Cardiac fibroblast (primary cell): ENCODE data around the gene SH3RF1.

ENCODE experiments used
- DNase-seq, 2 donors: peaks; one replicate each; pipeline versions ENCODE4 v3.0.0 to v3.0.0-alpha.2; 2010; ENCODE audit warnings: low read depth in 2 of 2
- H3K4me3 ChIP-seq, 2 donors: replicated peaks in 1 of 2; 1 replicate in 1 of 2; 2 replicates in 1 of 2; pipeline ENCODE4 v1.5.1; 2011; ENCODE audit warnings: low read depth in 2 of 2, low read length in 2 of 2, mild to moderate bottlenecking in 2 of 2, moderate library complexity in 1 of 2
- TF ChIP-seq, protein P1 (sequence below): IDR thresholded peaks from one replicate; pipeline ENCODE4 v1.5.1; 2011; ENCODE audit warnings: low read depth, mild to moderate bottlenecking, low read length, inconsistent platforms

SH3RF1 gene

DNA sequence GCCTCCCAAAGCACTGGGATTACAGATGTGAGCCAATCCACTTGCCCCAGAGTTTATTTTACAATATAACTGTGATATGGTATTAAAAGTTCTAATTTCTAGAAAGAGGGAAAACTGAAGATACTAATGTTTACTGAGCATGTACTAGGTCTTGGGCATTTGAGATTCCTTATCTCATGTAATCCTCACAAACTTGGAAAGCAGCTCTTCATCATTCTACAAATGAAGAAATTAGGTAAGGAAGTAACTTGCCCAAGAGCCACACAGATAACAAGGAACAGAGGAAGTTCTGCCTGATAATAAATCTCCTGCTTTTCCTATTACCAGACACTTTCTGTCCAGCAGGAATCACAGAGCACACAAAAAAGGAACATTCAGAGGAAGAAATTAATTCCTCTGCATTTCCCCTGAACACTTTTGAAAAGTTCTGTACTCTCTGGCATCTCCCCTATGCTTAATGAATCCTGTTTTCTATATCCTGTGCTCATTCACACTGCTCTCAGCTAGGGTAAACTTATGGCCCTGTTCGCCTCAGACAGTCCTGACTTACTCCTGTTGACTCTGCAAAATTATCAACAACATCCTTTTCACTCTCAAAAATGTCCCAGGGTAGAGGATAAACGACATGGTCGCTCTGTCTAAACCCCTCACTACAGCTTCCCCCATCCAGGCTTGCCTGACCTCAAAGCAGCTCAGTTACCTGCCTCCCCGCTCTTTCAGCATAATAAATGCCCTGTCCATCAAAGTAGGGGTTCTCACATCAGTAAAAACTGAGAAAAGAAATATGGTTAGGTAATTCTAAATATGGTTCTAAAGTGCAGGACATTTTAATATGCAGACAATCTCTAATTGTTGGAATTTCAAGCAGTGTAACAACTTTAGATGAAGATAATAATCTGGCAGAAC lies 13.6 kb downstream of the SH3RF1 start:
- TF ChIP-seq, protein P1, sequence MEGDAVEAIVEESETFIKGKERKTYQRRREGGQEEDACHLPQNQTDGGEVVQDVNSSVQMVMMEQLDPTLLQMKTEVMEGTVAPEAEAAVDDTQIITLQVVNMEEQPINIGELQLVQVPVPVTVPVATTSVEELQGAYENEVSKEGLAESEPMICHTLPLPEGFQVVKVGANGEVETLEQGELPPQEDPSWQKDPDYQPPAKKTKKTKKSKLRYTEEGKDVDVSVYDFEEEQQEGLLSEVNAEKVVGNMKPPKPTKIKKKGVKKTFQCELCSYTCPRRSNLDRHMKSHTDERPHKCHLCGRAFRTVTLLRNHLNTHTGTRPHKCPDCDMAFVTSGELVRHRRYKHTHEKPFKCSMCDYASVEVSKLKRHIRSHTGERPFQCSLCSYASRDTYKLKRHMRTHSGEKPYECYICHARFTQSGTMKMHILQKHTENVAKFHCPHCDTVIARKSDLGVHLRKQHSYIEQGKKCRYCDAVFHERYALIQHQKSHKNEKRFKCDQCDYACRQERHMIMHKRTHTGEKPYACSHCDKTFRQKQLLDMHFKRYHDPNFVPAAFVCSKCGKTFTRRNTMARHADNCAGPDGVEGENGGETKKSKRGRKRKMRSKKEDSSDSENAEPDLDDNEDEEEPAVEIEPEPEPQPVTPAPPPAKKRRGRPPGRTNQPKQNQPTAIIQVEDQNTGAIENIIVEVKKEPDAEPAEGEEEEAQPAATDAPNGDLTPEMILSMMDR, result no peak
- no peak overlapping the region for H3K4me3 ChIP-seq
- no peak for DNase-seq

DNA sequence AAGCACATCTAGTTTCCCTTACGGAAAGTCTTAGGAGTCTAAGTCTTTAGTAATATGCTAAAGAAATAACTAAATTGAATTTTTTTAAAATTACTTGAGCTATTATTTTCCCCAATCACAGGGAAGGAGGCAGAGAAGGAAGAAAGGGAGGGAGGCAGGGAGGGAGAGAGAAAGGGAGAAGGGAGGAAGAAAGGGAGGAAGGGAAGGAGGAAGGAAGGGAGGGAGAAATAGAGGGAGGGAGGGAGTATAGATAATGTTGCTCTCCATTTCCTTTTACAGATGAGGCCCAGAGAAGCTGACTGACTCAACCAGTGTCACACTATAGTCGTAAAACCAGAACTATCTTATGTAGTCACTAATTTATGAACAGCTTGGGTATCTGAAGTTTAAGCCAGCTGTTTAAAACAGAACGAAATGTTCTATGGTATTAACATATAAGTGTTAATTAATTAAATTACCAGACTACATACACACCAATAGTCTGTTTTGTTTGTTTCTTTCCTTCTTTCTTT lies 14.6 kb downstream of the SH3RF1 start:
- TF ChIP-seq, protein P1, result no peak
- DNase-seq, result peak in 1 of 2 donors; percentile 57
- H3K4me3 ChIP-seq, result no peak overlapping the region

DNA sequence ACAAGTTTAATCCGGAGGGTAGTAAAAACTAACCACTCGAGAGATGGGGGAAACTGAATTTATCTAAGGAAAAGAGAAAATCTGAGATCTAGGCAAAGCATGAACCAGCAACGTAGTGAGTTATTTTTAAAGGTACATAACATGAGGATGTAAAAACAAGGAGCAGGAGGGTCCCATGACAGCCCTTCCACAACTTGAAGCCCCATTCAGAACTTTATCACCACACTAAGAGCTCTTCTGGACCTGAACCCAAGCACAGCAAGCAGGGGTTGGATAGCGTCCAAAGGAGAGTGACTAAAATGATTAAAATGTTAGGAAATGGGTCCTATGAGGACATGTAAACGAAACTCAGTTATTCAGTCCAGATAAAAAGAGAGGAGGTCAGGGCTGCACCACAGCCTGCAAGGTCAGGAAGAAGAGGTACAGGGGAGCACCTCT lies 16.2 kb downstream of the SH3RF1 start:
- TF ChIP-seq, protein P1, result no peak
- DNase-seq, result peak; percentile 89 to 92
- H3K4me3 ChIP-seq, result no peak overlapping the region

DNA sequence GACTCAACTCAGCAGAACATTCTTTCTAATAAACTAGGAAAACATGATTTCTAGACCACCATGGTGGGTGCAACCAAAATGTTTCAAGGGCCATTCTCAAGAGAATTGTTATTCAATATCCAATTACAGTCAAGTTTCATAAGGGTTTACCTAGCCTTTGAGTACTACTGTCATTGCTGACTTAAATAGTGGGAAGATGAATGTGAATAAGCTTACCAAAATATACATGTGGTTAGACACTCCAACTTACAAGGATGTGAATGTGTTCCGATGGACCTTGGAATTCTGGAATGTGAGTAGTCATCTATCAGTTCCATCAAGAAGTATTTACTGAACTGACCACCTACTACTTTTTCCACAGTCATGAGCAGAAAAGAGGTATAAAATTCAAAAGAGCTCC lies 16.9 kb downstream of the SH3RF1 start:
- DNase-seq, result peak; percentile 56 to 81
- no peak overlapping the region for H3K4me3 ChIP-seq
- TF ChIP-seq, protein P1, result no peak

DNA sequence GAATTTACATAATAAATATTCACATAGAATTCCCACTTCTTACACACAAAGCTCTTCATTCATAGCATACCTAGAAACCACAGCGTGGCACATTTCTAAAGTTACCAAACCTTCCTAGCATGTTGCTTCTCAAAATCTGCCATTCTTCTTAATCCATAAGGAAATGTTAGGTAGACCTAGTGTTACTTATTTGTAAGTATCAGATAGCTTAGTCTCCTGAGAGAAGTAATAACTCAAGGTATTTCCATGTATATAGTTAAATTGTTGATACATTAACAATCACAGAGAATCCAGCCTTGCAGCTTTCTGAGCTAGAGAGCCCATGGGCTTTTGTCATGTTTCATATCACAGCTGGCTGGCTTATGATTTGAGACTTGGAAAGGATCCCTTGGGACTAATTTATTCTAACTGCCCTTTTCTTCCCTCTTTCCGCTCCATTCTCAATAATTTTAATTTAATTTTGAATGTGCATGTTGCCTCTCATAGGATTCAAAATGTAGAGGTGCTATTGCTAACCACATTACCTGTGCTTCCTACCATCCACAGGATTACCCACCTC lies 17.6 kb downstream of the SH3RF1 start:
- no peak overlapping the region for H3K4me3 ChIP-seq
- TF ChIP-seq, protein P1, result no peak
- DNase-seq, result no peak

DNA sequence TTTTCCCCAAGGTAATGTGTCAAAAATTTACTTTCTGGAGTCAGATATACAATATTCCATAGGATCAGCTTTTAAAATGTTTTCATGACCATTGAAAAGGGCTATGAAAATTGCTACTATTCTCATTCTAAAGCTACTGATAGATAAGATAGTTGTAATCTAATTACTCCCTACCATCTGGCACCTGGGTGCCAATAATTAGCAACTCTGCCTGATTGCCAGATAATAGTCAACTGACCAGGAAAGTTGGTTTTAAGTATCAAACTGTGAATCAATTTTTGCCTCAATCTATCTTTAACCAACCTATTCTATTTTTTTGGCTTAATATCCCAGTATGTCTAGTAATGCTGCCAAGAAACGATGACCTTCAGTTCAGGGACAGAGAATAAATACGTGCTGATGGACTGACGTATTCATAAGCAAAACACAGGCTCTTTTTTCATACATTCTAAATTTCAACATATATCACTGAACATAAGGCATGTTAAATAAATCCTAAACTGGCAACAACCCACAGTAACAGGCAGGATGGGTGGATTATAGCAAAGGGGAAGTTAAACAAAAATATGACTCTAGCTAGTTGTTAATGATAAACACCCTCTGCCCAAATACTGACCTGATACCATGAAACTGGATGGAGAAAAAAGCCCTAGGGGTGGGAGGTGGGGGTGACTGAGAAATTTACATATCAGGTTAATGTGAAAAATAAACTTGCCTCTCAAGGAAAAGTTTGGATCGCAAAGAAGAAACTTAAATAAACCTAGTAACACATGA lies 18.2 kb downstream of the SH3RF1 start:
- TF ChIP-seq, protein P1, result no peak
- DNase-seq, result peak; percentile 61 to 77
- H3K4me3 ChIP-seq, result no peak overlapping the region
